ENCODE results near the gene ADRM1. TPM values are rescaled to one million over a fixed set of nuclear protein-coding genes. Genes with fewer than 3 reads are reported as not detected.

ADRM1 gene
- total and polyA plus RNA-seq, 5 donors from 2014 or later, result 67.9 to 117 (median 101) TPM

GRCh38 chr20:62281161-62281933, 21.4 kb upstream of the ADRM1 start:
- Histone ChIP-seq H3K27me3 (ENCODE audit: control insufficient read depth, insufficient read depth, low read length) (no peaks in the 10 kb centered on the region), H3K4me1 (ENCODE audit: control insufficient read depth, insufficient read depth, low read length, poor library complexity, severe bottlenecking) (no peaks in the 10 kb centered on the region), H3K36me3 (ENCODE audit: control insufficient read depth, insufficient read depth, low read length) (peaks cover 78% of the 10 kb centered on the region), H3K9me3 (ENCODE audit: control insufficient read depth in 2 of 2, low read length in 2 of 2) (no peaks in the 10 kb centered on the region), H3K27ac (ENCODE audit: insufficient read depth, low read length, poor library complexity, severe bottlenecking) (no peak overlapping the region), H3K4me3 (ENCODE audit: low read depth, low read length) (no peak overlapping the region)
- no peak overlapping the region for H3K27ac Mint-ChIP-seq
- DNase-seq (no peak), ATAC-seq (ENCODE audit: low read depth in 2 of 2) (no peak)
- H3K4me3 Mint-ChIP-seq, result no peak overlapping the region
- peaks cover 32% of the 10 kb centered on the region for H3K36me3 Mint-ChIP-seq
- no peaks in the 10 kb centered on the region for H3K9me3 Mint-ChIP-seq
- H3K4me1 Mint-ChIP-seq, result peaks cover 0 to 3% (median 1%) of the 10 kb centered on the region in 4 donors
- H3K27me3 Mint-ChIP-seq, result no peaks in the 10 kb centered on the region

- Mint-ChIP-seq H3K36me3 (peaks cover 32% of the 10 kb centered on the region), H3K27me3 (no peaks in the 10 kb centered on the region), H3K4me1 (peaks cover 0 to 3% (median 1%) of the 10 kb centered on the region in 4 donors), H3K4me3 (no peak overlapping the region), H3K27ac (no peak overlapping the region), H3K9me3 (no peaks in the 10 kb centered on the region)
- Histone ChIP-seq H3K4me3 (ENCODE audit: low read depth, low read length) (no peak overlapping the region), H3K27ac (ENCODE audit: insufficient read depth, low read length, poor library complexity, severe bottlenecking) (no peak overlapping the region), H3K27me3 (ENCODE audit: control insufficient read depth, insufficient read depth, low read length) (no peaks in the 10 kb centered on the region), H3K9me3 (ENCODE audit: control insufficient read depth in 2 of 2, low read length in 2 of 2) (no peaks in the 10 kb centered on the region), H3K4me1 (ENCODE audit: control insufficient read depth, insufficient read depth, low read length, poor library complexity, severe bottlenecking) (no peaks in the 10 kb centered on the region), H3K36me3 (ENCODE audit: control insufficient read depth, insufficient read depth, low read length) (peaks cover 81% of the 10 kb centered on the region)
- ATAC-seq (ENCODE audit: low read depth in 2 of 2), result no peak
- no peak for DNase-seq
These were observed 20.7 kb upstream of the ADRM1 start for GRCh38 chr20:62282103-62282502.

DNA sequence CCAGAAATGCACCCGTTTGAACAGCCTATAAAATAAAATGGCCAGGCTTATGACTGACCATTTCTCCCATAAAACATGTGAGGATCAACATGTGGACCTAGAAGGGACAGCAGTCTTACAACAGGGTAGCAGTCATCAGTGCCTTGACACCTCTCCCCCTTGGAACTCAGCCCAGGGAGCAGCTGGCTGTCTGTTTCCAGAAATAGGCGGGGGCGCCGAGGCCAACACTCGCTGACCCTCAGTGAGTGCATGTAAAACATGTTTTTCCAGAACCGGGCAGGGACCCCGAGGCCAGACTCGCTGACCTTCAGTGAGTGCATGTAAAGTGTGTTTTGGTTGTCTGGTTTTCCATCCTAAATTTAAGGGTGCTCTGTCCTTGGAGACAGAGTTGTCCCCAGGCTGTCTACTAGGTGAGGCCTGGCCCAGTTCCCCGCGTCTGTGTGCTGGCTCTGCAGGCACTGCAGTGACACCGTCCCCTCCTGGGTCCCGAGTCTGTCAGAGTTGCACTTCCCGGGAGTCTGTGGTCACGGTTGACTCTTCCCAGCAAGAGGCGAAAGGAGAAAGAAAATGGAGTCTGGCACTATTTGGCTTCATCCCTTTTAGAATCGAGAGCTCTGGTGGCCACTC, 19.8 kb upstream of the ADRM1 start:
- no peaks in the 10 kb centered on the region for H3K9me3 ChIP-seq (ENCODE audit: control insufficient read depth in 2 of 2, low read length in 2 of 2)
- Mint-ChIP-seq H3K36me3 (peaks cover 24% of the 10 kb centered on the region), H3K4me3 (no peak overlapping the region), H3K27ac (no peak overlapping the region), H3K9me3 (no peaks in the 10 kb centered on the region), H3K4me1 (peaks cover 0 to 3% (median under 1%) of the 10 kb centered on the region in 4 donors), H3K27me3 (no peaks in the 10 kb centered on the region)
- H3K4me3 ChIP-seq (ENCODE audit: low read depth, low read length), result no peak overlapping the region
- peaks cover 73% of the 10 kb centered on the region for H3K36me3 ChIP-seq (ENCODE audit: control insufficient read depth, insufficient read depth, low read length)
- ATAC-seq (ENCODE audit: low read depth in 2 of 2) (no peak), DNase-seq (no peak)
- no peak overlapping the region for H3K27ac ChIP-seq (ENCODE audit: insufficient read depth, low read length, poor library complexity, severe bottlenecking)
- no peaks in the 10 kb centered on the region for H3K4me1 ChIP-seq (ENCODE audit: control insufficient read depth, insufficient read depth, low read length, poor library complexity, severe bottlenecking)
- H3K27me3 ChIP-seq (ENCODE audit: control insufficient read depth, insufficient read depth, low read length), result no peaks in the 10 kb centered on the region

- Mint-ChIP-seq H3K4me3 (no peak overlapping the region), H3K4me1 (no peaks in the 10 kb centered on the region), H3K9me3 (peaks cover 0 to 1% (median 0%) of the 10 kb centered on the region in 7 donors), H3K27me3 (no peaks in the 10 kb centered on the region), H3K27ac (no peak overlapping the region), H3K36me3 (peaks cover 23% of the 10 kb centered on the region)
- peaks cover 72% of the 10 kb centered on the region for H3K36me3 ChIP-seq (ENCODE audit: control insufficient read depth, insufficient read depth, low read length)
- no peaks in the 10 kb centered on the region for H3K9me3 ChIP-seq (ENCODE audit: control insufficient read depth in 2 of 2, low read length in 2 of 2)
- H3K27me3 ChIP-seq (ENCODE audit: control insufficient read depth, insufficient read depth, low read length), result no peaks in the 10 kb centered on the region
- no peak overlapping the region for H3K4me3 ChIP-seq (ENCODE audit: low read depth, low read length)
- H3K4me1 ChIP-seq (ENCODE audit: control insufficient read depth, insufficient read depth, low read length, poor library complexity, severe bottlenecking), result no peaks in the 10 kb centered on the region
- DNase-seq (no peak), ATAC-seq (ENCODE audit: low read depth in 2 of 2) (no peak)
- H3K27ac ChIP-seq (ENCODE audit: insufficient read depth, low read length, poor library complexity, severe bottlenecking), result no peak overlapping the region
These were observed 18.3 kb upstream of the ADRM1 start for GRCh38 chr20:62284448-62284847.

GRCh38 chr20:62285151-62285550, 17.6 kb upstream of the ADRM1 start:
- Mint-ChIP-seq H3K27me3 (no peaks in the 10 kb centered on the region), H3K4me1 (no peaks in the 10 kb centered on the region), H3K4me3 (no peak overlapping the region), H3K36me3 (peaks cover 23% of the 10 kb centered on the region), H3K27ac (no peak overlapping the region), H3K9me3 (peaks cover 0 to 1% (median 0%) of the 10 kb centered on the region in 7 donors)
- peaks cover 65% of the 10 kb centered on the region for H3K36me3 ChIP-seq (ENCODE audit: control insufficient read depth, insufficient read depth, low read length)
- DNase-seq, result no peak
- H3K4me3 ChIP-seq (ENCODE audit: low read depth, low read length), result no peak overlapping the region
- no peak overlapping the region for H3K27ac ChIP-seq (ENCODE audit: insufficient read depth, low read length, poor library complexity, severe bottlenecking)
- H3K27me3 ChIP-seq (ENCODE audit: control insufficient read depth, insufficient read depth, low read length), result no peaks in the 10 kb centered on the region
- no peak for ATAC-seq (ENCODE audit: low read depth in 2 of 2)
- no peaks in the 10 kb centered on the region for H3K9me3 ChIP-seq (ENCODE audit: control insufficient read depth in 2 of 2, low read length in 2 of 2)
- H3K4me1 ChIP-seq (ENCODE audit: control insufficient read depth, insufficient read depth, low read length, poor library complexity, severe bottlenecking), result no peaks in the 10 kb centered on the region

GRCh38 chr20:62285722-62286121, 17.1 kb upstream of the ADRM1 start:
- peaks cover 0 to 1% (median 0%) of the 10 kb centered on the region in 7 donors for H3K9me3 Mint-ChIP-seq
- no peaks in the 10 kb centered on the region for H3K27me3 Mint-ChIP-seq
- no peak overlapping the region for H3K4me3 Mint-ChIP-seq
- ATAC-seq (ENCODE audit: low read depth in 2 of 2) (no peak), DNase-seq (no peak)
- H3K27ac Mint-ChIP-seq, result no peak overlapping the region
- H3K27me3 ChIP-seq (ENCODE audit: control insufficient read depth, insufficient read depth, low read length), result no peaks in the 10 kb centered on the region
- H3K4me3 ChIP-seq (ENCODE audit: low read depth, low read length), result no peak overlapping the region
- H3K36me3 Mint-ChIP-seq, result peaks cover 23% of the 10 kb centered on the region
- H3K27ac ChIP-seq (ENCODE audit: insufficient read depth, low read length, poor library complexity, severe bottlenecking), result no peak overlapping the region
- H3K9me3 ChIP-seq (ENCODE audit: control insufficient read depth in 2 of 2, low read length in 2 of 2), result no peaks in the 10 kb centered on the region
- no peaks in the 10 kb centered on the region for H3K4me1 ChIP-seq (ENCODE audit: control insufficient read depth, insufficient read depth, low read length, poor library complexity, severe bottlenecking)
- peaks cover 59% of the 10 kb centered on the region for H3K36me3 ChIP-seq (ENCODE audit: control insufficient read depth, insufficient read depth, low read length)
- no peaks in the 10 kb centered on the region for H3K4me1 Mint-ChIP-seq

DNA sequence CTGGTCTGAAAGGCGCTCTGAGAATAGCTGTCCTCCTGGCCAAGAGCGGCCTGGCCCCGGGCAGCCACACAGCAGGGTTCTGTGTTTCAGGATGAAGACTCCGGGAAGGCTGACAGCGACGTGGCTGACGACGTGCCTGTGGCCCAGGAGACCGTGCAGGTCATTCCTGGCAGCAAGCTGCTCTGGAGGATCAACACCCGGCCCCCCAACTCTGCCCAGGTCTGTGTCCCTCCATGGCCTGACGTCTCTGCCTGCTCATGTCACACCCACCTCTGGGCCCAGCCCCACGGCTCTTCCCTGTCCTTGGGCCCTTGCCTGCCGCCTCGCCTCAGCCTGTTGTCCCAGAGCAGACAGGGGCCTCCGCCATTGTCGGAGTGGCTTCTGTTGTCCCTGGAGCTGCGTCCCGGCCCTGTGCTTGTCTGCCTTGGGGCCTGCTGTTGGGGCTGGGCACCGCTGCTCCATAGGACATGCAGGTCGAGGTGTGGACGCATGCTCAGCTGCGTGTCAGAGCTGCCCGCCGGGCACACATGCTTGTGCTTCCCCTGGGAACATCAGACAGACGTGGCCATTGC, 16.2 kb upstream of the ADRM1 start:
- Mint-ChIP-seq H3K4me1 (no peaks in the 10 kb centered on the region), H3K27ac (no peak overlapping the region), H3K4me3 (no peak overlapping the region), H3K36me3 (peaks cover 23% of the 10 kb centered on the region), H3K9me3 (peaks cover 0 to 1% (median 0%) of the 10 kb centered on the region in 7 donors), H3K27me3 (no peaks in the 10 kb centered on the region)
- no peaks in the 10 kb centered on the region for H3K27me3 ChIP-seq (ENCODE audit: control insufficient read depth, insufficient read depth, low read length)
- DNase-seq (no peak), ATAC-seq (ENCODE audit: low read depth in 2 of 2) (no peak)
- H3K27ac ChIP-seq (ENCODE audit: insufficient read depth, low read length, poor library complexity, severe bottlenecking), result no peak overlapping the region
- H3K36me3 ChIP-seq (ENCODE audit: control insufficient read depth, insufficient read depth, low read length), result peaks cover 54% of the 10 kb centered on the region
- H3K4me1 ChIP-seq (ENCODE audit: control insufficient read depth, insufficient read depth, low read length, poor library complexity, severe bottlenecking), result no peaks in the 10 kb centered on the region
- no peak overlapping the region for H3K4me3 ChIP-seq (ENCODE audit: low read depth, low read length)
- no peaks in the 10 kb centered on the region for H3K9me3 ChIP-seq (ENCODE audit: control insufficient read depth in 2 of 2, low read length in 2 of 2)

All from CD4-positive, CD25-positive, alpha-beta regulatory T cell (primary cell).